Measurements from ENCODE around the gene GDF15. TPM values are rescaled to one million over a fixed set of nuclear protein-coding genes. Genes with fewer than 3 reads are reported as not detected.

Gene GDF15
- total and polyA plus RNA-seq, 2 donors (not counting 3 experiments of a cell fraction or from before 2014, with no cell fraction given) = 165 to 206 TPM

- Histone ChIP-seq H3K4me1 (ENCODE audit: control insufficient read depth, extremely low read depth, insufficient read depth, low read length) (peaks cover 3% of the 10 kb centered on the region), H3K9ac (replicated peaks; ENCODE audit: extremely low read depth, insufficient read depth, low read length) (no peak overlapping the region), H3K36me3 (ENCODE audit: control insufficient read depth in 2 of 2, extremely low read depth in 1 of 2, insufficient read depth in 2 of 2, low read length in 2 of 2) (no peaks in the 10 kb centered on the region), H3K27me3 (ENCODE audit: control insufficient read depth in 2 of 2, insufficient read depth in 2 of 2, low read length in 2 of 2) (no peaks in the 10 kb centered on the region), H3K4me2 (ENCODE audit: insufficient read depth, low read length) (no peak overlapping the region), H3K4me3 (replicated peaks in 1 of 3; ENCODE audit: insufficient read depth in 1 of 3, low read depth in 1 of 3, low read length in 3 of 3) (no peak overlapping the region), H3K79me2 (ENCODE audit: control insufficient read depth, insufficient read depth, low read length) (no peaks in the 10 kb centered on the region), H4K20me1 (replicated peaks; ENCODE audit: control insufficient read depth, extremely low read depth, insufficient read depth, low read length) (no peaks in the 10 kb centered on the region), H3K9me3 (replicated peaks; ENCODE audit: control insufficient read depth, insufficient read depth, low read length) (no peaks in the 10 kb centered on the region), H3K9me1 (replicated peaks; ENCODE audit: control insufficient read depth, extremely low read depth, insufficient read depth, low read length) (no peaks in the 10 kb centered on the region), H3K27ac (ENCODE audit: insufficient read depth, low read depth, low read length) (no peak overlapping the region), H2AFZ (ENCODE audit: low read depth, low read length) (no peak overlapping the region)
- CTCF ChIA-PET = interaction anchor here (0.6 to 1.3 kb wide), 3 partner anchors 30 to 209 kb away, joined by 4 to 5 read pairs (median 4); no protein-coding TSS in a partner anchor
- no TSS peak for BruUV-seq (replicated peaks)
- intact Hi-C loops (cut with micrococcal nuclease) (no loop called here), dilution Hi-C loops (cut with MboI; ENCODE audit: extremely low pct_ligation_motif_present, low sequenced_read_pairs) (no loop called here)
- TF ChIP-seq MAX (IDR thresholded peaks at IDR 0.05; ENCODE audit: insufficient read depth, insufficient read length) (no peak), MYC (IDR thresholded peaks at IDR 0.05; ENCODE audit: low read depth, low read length) (no peak), POLR2A (IDR thresholded peaks at IDR 0.05; ENCODE audit: low read depth, low read length) (no peak), CTCF (IDR thresholded peaks at IDR 0.05; ENCODE audit: extremely low read depth in 1 of 2, insufficient read depth in 1 of 2, low read depth in 1 of 2, low read length in 2 of 2) (no peak), EZH2 (IDR thresholded peaks at IDR 0.05; ENCODE audit: borderline replicate concordance, low read depth, low read length, severe bottlenecking) (no peak), FOS (IDR thresholded peaks at IDR 0.05; ENCODE audit: borderline replicate concordance, insufficient read depth, low read length) (no peak)
- DNase-seq (ENCODE audit: low read depth, low spot score) (no peak), FAIRE-seq (no peak)
- POLR2A ChIA-PET = no interaction called here
These were observed 5.9 kb upstream of the GDF15 start for GRCh38 chr19:18379803-18380747.

Data from endothelial cell of umbilical vein (primary cell).